MCF 10A (cell line): Measurements from ENCODE around the gene AKR1C2. TPM values are rescaled to one million over a fixed set of nuclear protein-coding genes. Genes with fewer than 3 reads are reported as not detected.
"Not testable (repeated sequence)": the region's sequence is repeated elsewhere in the genome, so short reads cannot be mapped to it uniquely, and the experiment has no call there.

Experiments used
- BruUV-seq: library from RNA; stranded (reverse); fragments of 400-500 nt; replicated peaks from 2 replicates; lab custom pipeline; 2021; lab: Mats Ljungman, UMichigan
- CTCF ChIA-PET: fragments of 300-600 bp; sonication (Branson Sonifier 250); formaldehyde crosslinking; extraction: SDS; loops from one replicate; lab custom pipeline; 2021; ENCODE audit warnings: antibody characterized with exemption, inconsistent platforms; lab: Yijun Ruan, JAX
- POLR2A ChIA-PET: fragments of 300-600, 350-650 bp; sonication (Branson Sonifier 250); formaldehyde crosslinking; extraction: SDS; loops from one replicate; lab custom pipeline; 2020; ENCODE audit warnings: antibody characterized with exemption, inconsistent platforms; lab: Yijun Ruan, JAX
- DNase-seq: peaks from one replicate; pipeline ENCODE4 v3.0.0-alpha.2; 2018; ENCODE audit not compliant: unreplicated experiment
- H3K27ac Mint-ChIP-seq: one replicate; pipeline ENCODE4 v1.8.0; 2022; ENCODE audit warnings: mild to moderate bottlenecking, low read depth, mixed read lengths; ENCODE audit not compliant: unreplicated experiment
- H3K27me3 Mint-ChIP-seq: one replicate; pipeline ENCODE4 v1.8.0; 2022; ENCODE audit warnings: mixed read lengths; ENCODE audit not compliant: insufficient read depth, unreplicated experiment
- H3K36me3 Mint-ChIP-seq: one replicate; pipeline ENCODE4 v1.8.0; 2022; ENCODE audit warnings: mild to moderate bottlenecking, moderate library complexity, mixed read lengths; ENCODE audit not compliant: insufficient read depth, unreplicated experiment
- H3K4me1 Mint-ChIP-seq: one replicate; pipeline ENCODE4 v1.8.0; 2022; ENCODE audit warnings: mixed read lengths; ENCODE audit not compliant: insufficient read depth, unreplicated experiment
- H3K4me3 Mint-ChIP-seq: one replicate; pipeline ENCODE4 v1.8.0; 2022; ENCODE audit warnings: mild to moderate bottlenecking, moderate library complexity, mixed read lengths; ENCODE audit not compliant: unreplicated experiment
- H3K9me3 Mint-ChIP-seq: one replicate; pipeline ENCODE4 v1.8.0; 2022; ENCODE audit warnings: mixed read lengths; ENCODE audit not compliant: unreplicated experiment
- CTCF ChIP-seq: fragments of 200-600 bp; IDR thresholded peaks from one replicate; pipeline ENCODE4 v1.8.0; 2022; ENCODE audit warnings: antibody characterized with exemption, mild to moderate bottlenecking; ENCODE audit not compliant: unreplicated experiment
- intact Hi-C: fragments of 100-400 bp; cut with micrococcal nuclease; formaldehyde crosslinking; loops from 2 replicates; pipeline ENCODE4 v1.14.1; 2022
- total RNA-seq: library from RNA; stranded (reverse); gene quantifications from 2 replicates; pipeline ENCODE4 v1.2.3, GENCODE V29; 2022

AKR1C2 gene
- total RNA-seq, 1 experiment from 2014 or later = 19.7 TPM

- Mint-ChIP-seq H3K27me3 (no peaks in the 10 kb centered on the region), H3K4me3 (peak overlapping the region; percentile 21), H3K9me3 (no peaks in the 10 kb centered on the region), H3K36me3 (peaks cover 21% of the 10 kb centered on the region), H3K4me1 (peaks cover 4% of the 10 kb centered on the region), H3K27ac (no peak overlapping the region)
- no peak for DNase-seq
- POLR2A ChIA-PET = interaction anchor here (0.7 to 1.1 kb wide), 3 partner anchors 42 to 1738 kb away, joined by 3 to 4 read pairs (median 3); no protein-coding TSS in a partner anchor
- TF ChIP-seq CTCF = no peak
- no TSS peak for BruUV-seq
- CTCF ChIA-PET = interaction anchor here (0.6 to 2.0 kb wide), 4 partner anchors 44 to 152 kb away, joined by 3 to 7 read pairs (median 5); no protein-coding TSS in a partner anchor
- intact Hi-C loops = no loop called here
Observed at GRCh38 chr10:5002013-5002727, 1.5 kb downstream of the AKR1C2 start.

- no peaks in the 10 kb centered on the region for H3K9me3 Mint-ChIP-seq
- TF ChIP-seq CTCF = no peak
- H3K36me3 Mint-ChIP-seq = peaks cover 21% of the 10 kb centered on the region
- CTCF ChIA-PET = no interaction called here
- peaks cover 4% of the 10 kb centered on the region for H3K4me1 Mint-ChIP-seq
- BruUV-seq = no TSS peak
- no peak overlapping the region for H3K27ac Mint-ChIP-seq
- H3K27me3 Mint-ChIP-seq = no peaks in the 10 kb centered on the region
- H3K4me3 Mint-ChIP-seq = no peak overlapping the region
- POLR2A ChIA-PET = no interaction called here
- no peak for DNase-seq
- intact Hi-C loops = no loop called here
Observed at GRCh38 chr10:4998671-4999070, 5.0 kb downstream of the AKR1C2 start.

- H3K27ac Mint-ChIP-seq, intact Hi-C loops, CTCF ChIA-PET, POLR2A ChIA-PET, H3K27me3 Mint-ChIP-seq, H3K4me1 Mint-ChIP-seq, DNase-seq, H3K9me3 Mint-ChIP-seq, H3K4me3 Mint-ChIP-seq, BruUV-seq: not testable (repeated sequence)
- peaks cover 25% of the 10 kb centered on the region for H3K36me3 Mint-ChIP-seq
Observed at GRCh38 chr10:4994260-4994659, 9.4 kb downstream of the AKR1C2 start.

- H3K27ac Mint-ChIP-seq, POLR2A ChIA-PET, H3K27me3 Mint-ChIP-seq, BruUV-seq, H3K4me1 Mint-ChIP-seq, H3K4me3 Mint-ChIP-seq, DNase-seq, H3K9me3 Mint-ChIP-seq, intact Hi-C loops: not testable (repeated sequence)
- peaks cover 11% of the 10 kb centered on the region for H3K36me3 Mint-ChIP-seq
- CTCF ChIA-PET = interaction anchor here (0.6 kb wide), 1 partner anchor 77 kb away, joined by 3 read pairs; no protein-coding TSS in a partner anchor
Observed at GRCh38 chr10:4992564-4992963, 11.1 kb downstream of the AKR1C2 start.

- H3K9me3 Mint-ChIP-seq, H3K27ac Mint-ChIP-seq, intact Hi-C loops, H3K4me1 Mint-ChIP-seq, CTCF ChIA-PET, H3K4me3 Mint-ChIP-seq, POLR2A ChIA-PET, DNase-seq, BruUV-seq, H3K27me3 Mint-ChIP-seq: not testable (repeated sequence)
- H3K36me3 Mint-ChIP-seq = peaks cover 16% of the 10 kb centered on the region
Observed at GRCh38 chr10:4991463-4991862, 12.2 kb downstream of the AKR1C2 start.
